Fibroblast of skin of right quadriceps (primary cell): Measurements from ENCODE around the gene KRTAP16-1.
"Not testable (repeated sequence)": the region's sequence is repeated elsewhere in the genome, so short reads cannot be mapped to it uniquely, and the experiment has no call there.

Source experiments
- DNase-seq: peaks from one replicate; pipeline ENCODE4 v3.0.0-alpha.2; 2013

Gene KRTAP16-1, protein sequence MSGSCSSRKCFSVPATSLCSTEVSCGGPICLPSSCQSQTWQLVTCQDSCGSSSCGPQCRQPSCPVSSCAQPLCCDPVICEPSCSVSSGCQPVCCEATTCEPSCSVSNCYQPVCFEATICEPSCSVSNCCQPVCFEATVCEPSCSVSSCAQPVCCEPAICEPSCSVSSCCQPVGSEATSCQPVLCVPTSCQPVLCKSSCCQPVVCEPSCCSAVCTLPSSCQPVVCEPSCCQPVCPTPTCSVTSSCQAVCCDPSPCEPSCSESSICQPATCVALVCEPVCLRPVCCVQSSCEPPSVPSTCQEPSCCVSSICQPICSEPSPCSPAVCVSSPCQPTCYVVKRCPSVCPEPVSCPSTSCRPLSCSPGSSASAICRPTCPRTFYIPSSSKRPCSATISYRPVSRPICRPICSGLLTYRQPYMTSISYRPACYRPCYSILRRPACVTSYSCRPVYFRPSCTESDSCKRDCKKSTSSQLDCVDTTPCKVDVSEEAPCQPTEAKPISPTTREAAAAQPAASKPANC

DNA sequence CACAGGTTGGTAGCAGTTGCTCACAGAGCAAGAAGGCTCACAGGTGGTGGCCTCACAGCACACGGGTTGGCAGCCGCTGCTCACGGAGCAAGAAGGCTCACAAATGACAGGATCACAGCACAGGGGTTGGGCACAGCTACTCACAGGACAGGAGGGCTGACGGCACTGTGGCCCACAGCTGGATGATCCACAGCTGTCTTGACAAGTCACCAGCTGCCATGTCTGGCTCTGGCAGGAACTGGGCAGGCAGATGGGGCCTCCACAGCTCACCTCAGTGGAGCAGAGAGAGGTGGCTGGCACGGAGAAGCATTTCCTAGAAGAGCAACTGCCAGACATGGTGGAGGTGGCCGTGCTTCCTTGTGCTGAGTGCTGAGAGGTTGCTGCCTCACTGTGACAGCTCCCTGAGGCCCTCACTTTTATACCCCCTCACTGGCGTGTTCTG lies at the start of gene KRTAP16-1:
TSS of gene KRTAP16-1 (minus strand) at position 392 of the 442 bp plus-strand sequence. CDS start at position 336, 56 bp downstream.
- DNase-seq: no peak

- no peak for DNase-seq
These were observed 45.4 kb upstream of the KRTAP16-1 start for GRCh38 chr17:41354536-41354935.

DNA sequence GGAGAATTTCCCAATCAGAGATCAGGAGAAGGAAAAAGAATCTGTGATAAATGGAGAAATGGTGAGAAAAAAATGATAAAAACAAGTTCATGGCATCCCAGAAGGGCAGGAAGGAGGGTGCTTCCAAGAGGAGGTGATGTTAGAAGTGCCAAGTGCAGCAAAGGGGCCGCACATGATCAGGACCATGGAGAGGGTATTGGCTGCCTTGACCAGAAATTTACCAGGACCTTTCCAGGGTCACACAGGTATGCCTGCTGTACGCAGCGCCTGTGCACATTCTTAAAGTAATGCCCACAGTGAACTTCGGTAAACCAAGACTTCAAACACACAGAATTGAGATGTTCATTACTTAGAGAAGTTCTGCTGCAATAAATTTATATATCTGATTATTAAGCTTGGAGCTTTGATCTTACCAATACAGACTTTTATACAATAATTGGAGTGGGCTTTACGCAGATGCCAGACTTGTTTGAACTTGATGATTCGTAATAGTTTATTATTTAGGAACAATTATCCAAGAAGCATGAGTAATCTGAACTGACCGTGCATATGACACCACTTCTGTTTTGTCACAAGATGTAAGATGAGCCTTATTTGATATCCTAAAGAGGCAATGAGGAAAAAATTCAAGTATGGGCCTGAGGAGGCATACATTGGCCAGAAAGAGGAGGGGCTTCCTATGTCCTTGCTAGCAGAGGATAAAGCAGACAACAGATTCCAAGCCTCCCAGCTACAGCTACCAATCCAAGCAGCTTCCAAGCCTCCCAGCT lies 43.7 kb upstream of the KRTAP16-1 start:
- DNase-seq: no peak

GRCh38 chr17:41351177-41351576 lies 42.1 kb upstream of the KRTAP16-1 start:
- no peak for DNase-seq

DNA sequence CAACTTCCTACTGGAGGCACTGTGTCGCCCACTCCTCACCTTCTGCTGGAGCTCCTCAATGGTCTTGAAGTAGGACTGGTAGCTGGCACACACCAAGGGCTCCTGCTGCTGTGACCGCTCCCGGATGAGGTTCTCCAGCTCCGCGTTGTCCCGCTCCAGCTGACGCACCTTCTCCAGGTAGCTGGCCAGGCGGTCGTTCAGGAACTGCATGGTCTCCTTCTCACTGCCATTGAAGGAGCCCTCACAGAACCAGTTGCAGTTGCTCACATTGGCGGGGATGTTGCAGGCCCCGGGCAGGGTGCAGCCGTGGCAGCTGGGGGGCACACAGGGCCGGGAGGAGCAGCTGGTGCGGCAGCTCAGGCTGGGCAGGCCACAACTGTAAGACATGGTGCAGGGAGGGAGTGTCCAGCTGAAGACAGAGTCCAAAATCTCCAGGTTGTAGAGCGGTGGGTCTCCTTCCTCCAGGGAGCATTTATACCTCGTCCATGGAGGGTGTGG lies 41.3 kb upstream of the KRTAP16-1 start, which contains the start of gene KRT33A:
TSS of gene KRT33A (minus strand) at position 448 of the 498 bp plus-strand sequence. CDS start at position 387, 61 bp downstream.
- not testable (repeated sequence) for DNase-seq

DNA sequence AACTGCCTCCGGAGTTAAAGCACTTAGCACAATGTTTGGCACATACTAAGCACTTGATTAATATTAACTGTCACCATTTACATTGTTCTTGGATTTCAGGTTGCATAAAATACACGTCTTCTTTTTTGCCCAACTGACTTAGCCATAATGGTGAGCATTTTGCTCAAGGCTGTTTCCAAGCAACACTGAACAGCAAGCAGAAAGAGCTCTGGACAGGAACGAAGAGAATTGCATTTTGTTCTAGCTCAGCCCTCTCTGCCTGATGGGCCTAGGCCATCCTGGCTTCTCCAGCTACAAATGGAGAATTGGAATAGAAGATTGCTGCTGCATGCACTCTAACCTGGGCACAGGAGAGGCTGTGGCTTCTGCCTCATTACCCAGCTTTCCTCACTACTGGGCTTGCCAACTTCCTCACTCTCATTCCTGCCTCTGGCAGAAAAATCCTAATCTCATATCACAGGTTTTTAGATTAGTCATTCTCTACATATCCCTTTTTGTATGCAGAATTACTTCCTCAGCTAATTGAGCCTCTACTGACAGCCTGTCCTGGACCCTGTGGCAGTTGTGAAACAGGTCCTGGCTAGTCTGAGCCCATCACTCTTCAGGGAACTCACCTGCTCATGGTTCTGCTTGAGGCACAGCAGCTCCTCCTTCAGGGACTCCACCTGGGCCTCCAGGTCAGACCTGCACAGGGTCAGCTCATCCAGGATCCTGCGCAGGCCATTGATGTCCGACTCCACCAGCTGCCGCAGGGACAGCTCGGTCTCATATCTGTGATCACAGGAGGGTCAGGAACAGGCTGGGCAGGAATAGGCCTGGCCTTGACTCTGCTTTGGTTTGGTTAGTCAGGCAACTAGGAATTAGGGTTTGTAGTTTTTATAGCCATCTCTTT lies 39.0 kb upstream of the KRTAP16-1 start:
- DNase-seq: no peak

- not testable (repeated sequence) for DNase-seq
These were observed 37.3 kb upstream of the KRTAP16-1 start for GRCh38 chr17:41346421-41346820.

GRCh38 chr17:41345992-41346391 lies 36.9 kb upstream of the KRTAP16-1 start:
- no peak for DNase-seq

GRCh38 chr17:41343029-41343428 lies 33.9 kb upstream of the KRTAP16-1 start:
- no peak for DNase-seq

- DNase-seq: no peak
These were observed 32.1 kb upstream of the KRTAP16-1 start for GRCh38 chr17:41340934-41341861.

DNA sequence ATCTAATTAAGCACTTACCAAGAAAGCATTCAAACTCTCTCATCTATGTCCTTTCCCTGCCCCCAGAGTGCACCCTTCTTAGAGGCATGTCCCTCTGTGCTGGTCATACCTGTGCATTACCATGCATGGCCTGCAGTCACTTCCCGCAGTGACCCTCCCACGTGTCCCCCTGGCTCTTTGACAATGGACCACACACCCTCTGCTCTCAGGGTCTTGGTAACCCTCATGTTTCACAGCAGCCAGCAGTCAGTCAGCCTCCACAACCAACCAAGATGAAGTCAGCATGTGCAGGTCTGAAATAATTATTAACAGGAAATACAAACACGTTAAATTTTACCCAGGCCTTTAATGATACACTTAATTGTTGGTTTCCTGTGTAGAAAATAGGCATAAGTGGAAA lies 31.4 kb upstream of the KRTAP16-1 start:
- DNase-seq: no peak

- no peak for DNase-seq
These were observed 30.6 kb upstream of the KRTAP16-1 start for GRCh38 chr17:41339571-41340172.

DNA sequence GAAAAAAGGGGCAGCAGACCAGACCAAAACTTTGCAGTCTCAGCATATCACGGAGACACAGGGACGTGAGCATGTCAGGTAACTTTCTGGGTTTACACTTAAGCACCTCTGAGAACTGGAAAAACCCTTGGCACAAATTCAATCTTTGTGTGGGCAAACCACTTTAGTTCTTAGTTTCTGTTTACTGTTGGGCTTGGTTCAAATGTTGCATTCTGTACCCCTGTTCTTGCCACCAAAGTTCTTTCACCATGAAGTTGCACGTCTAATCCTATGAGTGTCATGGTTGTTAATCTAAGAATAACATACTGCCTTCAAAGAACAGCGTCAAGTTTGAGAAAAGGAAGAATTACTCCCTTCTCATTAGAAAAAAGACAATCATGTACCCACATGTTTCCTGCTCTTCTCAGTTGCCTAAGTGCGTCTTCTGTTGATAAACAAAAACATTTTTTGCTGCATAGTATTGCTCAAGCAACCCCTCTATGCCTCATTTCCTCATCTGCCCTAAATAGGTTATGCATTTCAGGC lies 29.9 kb upstream of the KRTAP16-1 start:
- DNase-seq: peak; percentile 5

GRCh38 chr17:41335747-41336146 lies 26.6 kb upstream of the KRTAP16-1 start:
- no peak for DNase-seq

- no peak for DNase-seq
These were observed 25.5 kb upstream of the KRTAP16-1 start for GRCh38 chr17:41334385-41335305.

- DNase-seq: no peak
These were observed 24.7 kb upstream of the KRTAP16-1 start for GRCh38 chr17:41333836-41334235.

DNA sequence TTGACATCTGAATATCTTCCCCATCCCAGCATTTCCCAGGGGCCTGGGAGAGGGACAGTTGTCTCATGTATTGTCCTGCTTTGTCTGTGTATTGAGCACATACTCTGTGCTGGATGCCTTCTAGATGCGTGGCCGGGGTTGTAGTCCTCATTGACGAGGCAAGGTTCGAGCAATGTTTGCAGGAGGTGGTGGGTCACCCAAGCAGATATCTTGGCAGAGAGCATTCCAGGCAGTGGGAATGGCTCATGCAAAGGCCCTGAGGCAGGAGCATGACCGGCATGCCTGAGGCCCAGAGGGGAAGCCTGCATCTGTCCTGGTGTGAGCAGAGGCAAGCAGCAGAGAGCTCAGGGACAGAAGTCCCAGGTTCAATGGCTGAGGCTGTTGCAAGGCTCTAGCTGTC lies 24.0 kb upstream of the KRTAP16-1 start:
- no peak for DNase-seq

GRCh38 chr17:41332239-41332638 lies 23.1 kb upstream of the KRTAP16-1 start:
- DNase-seq: no peak

GRCh38 chr17:41331606-41332005 lies 22.5 kb upstream of the KRTAP16-1 start:
- no peak for DNase-seq
